Islet of Langerhans (tissue), 1 donor: Measurements from ENCODE around the gene NOB1.
"Not testable (repeated sequence)": the region's sequence is repeated elsewhere in the genome, so short reads cannot be mapped to it uniquely, and the experiment has no call there.

Experiments used
- FAIRE-seq: peaks from one replicate; lab custom pipeline; 2011; peaks lifted over from hg19 to GRCh38; lab: Jason Lieb, UNC

NOB1 gene

DNA sequence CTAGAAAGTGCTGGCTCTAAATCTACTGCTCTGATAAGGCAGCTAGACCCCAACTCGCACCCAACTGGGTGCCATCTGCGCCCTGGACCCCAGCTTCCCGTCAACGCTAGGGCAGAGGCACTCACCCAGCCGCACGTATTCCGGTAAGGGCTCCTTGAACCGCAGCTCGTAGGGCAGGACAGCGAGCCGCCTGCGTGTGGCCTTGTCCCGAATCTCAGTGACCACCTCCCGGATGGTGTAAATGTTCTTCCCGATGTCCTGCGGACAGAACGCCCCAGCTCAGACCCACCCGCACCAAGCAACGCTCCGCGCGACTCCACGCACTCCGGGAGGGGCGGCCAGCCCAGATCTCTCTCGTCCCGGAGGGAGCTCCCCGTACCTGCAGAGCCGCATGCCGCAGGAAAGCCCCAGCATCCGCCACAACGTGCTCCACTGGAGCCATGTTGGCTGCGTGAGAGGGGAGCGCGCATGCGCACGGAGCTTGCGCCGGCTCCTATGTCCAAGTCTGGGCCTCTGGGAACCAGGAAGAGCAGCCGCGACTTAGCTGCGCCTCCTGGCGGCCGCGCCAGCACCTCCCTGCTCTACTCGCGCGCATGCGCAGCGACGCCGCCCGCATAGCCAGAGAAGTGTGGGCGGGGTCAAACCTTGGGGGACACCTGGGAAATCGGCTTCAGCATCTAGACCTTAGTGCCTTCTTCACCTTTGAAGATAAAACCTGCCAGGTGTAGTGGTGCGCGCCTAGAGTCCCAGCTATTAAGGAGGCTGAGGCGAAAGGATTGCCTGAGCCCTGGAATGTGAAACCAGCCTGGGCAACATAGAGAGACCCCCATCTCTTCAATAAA is at the start of gene NOB1:
NOB1 (minus strand) TSS at position 458 of the 842 bp plus-strand sequence; CDS start at position 442, 16 bp downstream.
- FAIRE-seq: no peak

DNA sequence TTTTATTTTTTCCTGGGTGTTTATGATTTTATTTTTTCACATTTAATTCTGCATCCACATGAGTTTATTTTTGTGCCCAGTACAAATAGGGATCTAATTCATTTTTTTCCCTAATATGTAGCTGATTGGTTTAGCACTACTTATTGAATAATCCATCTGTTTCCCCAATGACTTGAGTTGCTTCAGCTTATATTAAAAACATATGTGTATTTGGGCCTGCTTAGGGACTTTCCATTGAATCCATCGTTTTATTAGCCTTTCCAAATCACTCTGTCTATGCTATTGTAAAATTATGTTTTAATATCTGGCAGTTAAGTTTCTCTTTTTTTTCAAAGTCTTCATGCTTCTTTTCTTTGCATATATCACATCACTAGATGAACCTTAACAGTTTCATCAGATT is 49.6 kb upstream of the NOB1 start:
- no peak for FAIRE-seq

DNA sequence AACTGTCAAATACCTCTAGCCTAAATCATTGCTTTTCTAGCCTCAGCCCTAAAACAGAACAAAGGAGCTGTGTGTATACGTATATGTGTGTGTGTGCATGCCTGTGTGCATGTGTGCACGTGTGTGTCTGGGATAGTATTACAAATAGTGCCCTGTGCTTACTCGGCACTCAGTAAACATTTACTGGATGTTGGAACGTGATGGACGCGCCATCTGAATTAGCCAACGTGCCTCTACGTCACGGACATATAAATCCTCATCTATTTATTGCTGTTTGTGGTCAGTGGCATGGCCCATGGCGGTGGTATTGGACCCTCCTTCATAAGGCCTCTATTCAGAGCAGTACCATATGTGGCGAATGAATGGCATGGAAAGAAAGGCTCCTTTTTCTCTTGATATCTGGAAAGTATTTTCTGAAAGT is 44.9 kb upstream of the NOB1 start:
- FAIRE-seq: no peak

DNA sequence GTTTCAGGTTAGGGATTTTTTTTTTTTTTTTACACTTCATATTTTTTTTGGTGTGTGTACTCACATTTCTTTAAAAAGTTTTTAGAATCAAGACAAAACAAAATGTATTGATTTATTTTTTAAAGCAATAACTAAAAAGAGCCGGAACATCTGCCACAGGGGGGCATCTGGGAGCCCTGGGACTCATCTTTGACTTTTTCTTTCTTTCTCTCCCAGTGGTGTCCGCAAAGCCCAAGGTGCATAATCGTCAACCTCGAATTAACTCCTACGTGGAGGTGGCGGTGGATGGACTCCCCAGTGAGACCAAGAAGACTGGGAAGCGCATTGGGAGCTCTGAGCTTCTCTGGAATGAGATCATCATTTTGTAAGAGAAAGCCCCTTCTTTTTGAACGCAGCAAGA is 43.7 kb upstream of the NOB1 start:
- FAIRE-seq: no peak

DNA sequence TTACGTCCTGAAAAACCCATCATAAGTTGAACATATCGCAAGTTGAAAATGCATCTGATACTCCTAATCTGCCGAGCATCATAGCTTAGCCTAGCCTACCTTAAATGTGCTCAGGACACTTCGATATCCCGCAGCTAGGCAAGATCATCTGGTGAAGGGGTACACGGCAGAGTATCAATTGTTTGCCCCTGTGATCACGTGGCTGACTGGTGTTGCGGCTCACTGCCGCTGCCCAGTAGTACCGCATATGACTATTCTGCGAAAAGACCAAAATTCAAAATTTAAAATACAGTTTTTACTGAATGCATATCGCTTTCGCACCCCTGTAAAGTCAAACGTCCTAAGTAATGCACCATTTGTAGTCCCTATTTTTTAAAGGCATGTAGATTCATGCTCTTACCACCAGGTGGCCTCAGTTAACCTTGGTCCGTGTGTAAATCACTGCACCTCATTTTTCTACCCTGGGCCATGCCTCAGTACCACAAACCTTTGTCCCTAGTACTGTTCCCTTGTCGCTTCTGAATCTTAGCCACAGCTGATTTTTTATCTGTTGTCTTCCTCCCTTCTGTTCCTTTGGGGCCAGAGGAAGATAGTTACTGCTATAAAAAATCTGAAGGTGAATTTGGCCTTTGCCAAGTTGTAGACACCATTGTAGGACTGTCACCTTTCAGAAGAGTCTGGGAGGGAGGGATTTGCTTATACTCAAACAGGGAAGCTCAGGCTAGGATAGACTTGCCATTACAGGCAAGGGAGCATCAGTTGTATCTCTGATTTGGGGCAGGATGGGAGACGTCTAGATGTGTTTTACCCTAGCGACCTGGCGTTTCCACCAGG is 41.8 kb upstream of the NOB1 start:
- peak; percentile 91 for FAIRE-seq

DNA sequence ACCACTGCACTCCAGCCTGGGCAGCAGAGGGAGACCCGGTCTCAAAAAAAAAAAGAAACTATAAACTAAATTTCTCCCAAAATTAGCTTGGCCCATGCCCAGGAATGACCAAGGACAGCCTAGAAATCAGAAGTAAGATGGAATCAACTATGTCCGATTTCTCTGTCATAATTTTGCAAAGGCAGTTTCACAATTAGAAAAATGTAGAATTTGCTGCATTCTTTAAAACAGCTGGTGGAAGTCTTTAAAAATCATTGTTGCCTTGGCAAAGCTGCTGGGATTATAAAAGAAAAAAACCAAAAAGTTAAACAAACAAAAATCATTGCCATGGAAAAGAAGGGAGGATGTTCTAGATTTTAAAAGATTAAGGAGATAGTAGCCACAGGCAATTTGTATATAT is 39.8 kb upstream of the NOB1 start:
- no peak for FAIRE-seq

DNA sequence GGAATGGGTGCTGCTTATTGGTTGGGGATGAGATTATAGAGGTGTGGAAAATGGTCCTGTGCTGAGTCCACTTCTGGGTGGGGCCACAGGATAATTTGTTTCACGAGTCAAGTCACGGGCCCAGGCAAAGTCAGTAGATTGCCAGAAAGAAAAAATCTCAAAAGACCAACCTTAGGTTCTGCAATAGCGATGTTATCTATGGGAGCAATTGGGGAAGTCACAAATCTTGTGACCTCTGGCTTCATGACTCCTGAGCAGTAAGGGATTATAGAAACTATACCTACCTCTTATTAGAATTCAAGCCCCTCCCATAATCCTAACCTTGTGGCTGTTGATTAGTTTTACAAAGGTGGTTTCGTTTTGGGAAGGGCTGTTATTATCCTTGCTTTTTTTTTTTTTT is 38.8 kb upstream of the NOB1 start:
- no peak for FAIRE-seq

DNA sequence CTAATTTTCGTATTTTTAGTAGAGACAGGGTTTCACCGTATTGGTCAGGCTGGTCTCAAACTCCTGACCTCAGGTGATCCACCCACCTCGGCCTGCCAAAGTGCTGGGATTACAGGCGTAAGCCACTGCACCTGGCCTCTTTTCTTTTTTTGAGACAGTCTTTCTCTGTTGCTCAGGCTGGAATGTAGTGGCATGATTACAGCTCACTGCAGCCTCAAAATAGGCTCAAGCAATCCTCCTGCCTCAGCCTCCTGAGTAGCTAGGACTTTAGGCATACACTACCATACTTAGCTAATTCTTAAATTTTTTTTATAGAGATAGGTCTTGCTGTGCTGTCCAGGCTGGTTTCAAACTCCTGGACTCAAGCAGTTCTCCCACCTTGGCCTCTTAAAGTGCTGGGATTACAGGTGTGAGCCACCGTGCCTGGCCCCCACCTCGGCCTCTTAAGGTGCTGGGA is 36.7 kb upstream of the NOB1 start:
- FAIRE-seq: not testable (repeated sequence)

DNA sequence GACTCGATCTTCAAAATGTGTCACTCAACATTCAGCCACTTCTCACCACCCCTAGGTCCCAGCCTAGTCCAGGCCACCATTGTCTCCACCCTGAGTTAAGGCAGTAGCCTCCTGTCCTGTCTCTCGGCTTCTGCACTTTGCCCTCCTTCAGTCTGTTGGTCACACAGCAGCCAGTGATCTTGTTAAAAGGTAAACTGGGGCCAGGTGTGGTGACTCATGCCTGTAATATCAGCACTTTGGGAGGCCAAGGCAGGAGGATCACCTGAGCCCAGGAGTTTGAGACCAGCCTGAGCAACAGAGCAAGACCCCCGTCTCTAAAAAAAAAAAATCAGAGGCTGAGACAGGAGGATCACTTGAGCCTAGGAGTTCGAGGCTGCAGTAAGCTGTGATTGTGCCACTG is 33.2 kb upstream of the NOB1 start:
- FAIRE-seq: no peak

DNA sequence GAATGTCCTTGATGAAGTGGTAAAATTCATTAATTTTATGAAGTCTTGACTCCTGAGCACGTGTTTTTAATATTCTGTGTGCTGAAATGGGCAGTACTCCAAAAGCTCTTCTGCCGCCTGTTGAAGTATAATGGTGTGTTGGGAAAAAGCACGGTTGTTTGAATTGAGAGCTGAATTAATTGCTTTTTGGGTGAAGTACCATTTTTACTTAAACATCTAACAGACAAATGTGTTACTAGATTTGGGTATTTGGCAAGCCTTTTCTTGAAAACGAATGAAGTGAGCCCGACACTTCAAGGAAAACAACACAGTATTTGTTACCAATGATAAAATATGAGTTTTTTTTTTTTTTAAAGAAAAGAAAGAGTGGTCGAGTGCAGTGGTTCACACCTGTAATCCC is 29.9 kb upstream of the NOB1 start:
- no peak for FAIRE-seq

DNA sequence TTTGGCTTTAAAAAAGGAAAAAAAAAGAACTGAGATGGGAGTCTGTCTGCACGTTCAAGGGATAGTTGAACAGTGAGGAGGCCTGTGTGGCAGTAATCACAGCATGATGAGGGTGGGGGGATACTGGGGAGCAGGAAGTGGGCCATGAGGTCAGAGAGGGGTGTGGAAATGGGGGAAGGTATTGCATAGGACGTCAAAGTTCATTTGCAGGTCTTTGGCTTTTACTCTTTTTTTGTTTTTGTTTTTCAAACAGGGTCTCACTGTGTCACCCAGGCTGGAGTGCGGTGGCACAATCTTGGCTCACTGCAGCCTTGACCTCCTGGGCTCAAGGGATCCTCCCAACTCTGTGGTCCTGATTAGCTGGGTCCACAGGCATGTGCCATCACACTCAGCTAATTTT is 26.4 kb upstream of the NOB1 start:
- no peak for FAIRE-seq

DNA sequence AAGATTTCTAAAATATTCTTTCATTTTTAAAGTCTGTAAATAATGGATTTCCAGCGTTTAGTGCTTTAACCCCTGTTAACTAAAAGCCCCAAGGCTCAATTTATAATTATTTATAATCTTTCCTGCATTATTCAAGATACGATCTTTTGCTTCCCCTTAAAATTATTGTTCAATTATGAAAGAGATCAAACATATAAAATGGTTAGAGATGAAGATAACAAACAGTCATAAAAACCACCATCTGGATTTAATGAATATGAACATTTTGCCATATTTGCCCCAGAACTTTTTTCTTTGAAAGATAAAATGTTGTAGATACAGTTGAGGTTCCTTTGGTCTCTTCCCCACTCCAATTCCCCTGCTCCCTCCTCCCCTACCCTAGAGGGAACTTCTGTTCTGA is 25.0 kb upstream of the NOB1 start:
- FAIRE-seq: no peak

DNA sequence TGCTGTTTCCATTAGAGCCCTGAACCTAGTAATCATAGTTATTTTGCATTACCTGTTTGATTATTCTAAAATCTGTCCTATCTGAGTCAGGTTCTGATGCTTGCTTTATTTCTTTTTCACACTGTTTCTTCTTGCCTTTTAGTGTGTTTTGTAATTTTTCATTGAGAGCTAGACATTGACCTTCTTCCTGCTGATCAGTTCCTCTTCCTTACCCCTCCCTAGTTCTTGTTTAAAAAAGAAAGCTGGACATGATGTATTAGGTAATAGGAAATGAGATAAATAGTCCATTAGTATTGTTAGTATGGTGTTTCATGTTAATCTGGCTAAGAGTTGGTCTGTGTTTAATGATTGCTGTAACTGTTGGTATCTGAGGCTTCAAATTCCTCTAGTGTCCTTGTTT is 20.8 kb upstream of the NOB1 start:
- no peak for FAIRE-seq

DNA sequence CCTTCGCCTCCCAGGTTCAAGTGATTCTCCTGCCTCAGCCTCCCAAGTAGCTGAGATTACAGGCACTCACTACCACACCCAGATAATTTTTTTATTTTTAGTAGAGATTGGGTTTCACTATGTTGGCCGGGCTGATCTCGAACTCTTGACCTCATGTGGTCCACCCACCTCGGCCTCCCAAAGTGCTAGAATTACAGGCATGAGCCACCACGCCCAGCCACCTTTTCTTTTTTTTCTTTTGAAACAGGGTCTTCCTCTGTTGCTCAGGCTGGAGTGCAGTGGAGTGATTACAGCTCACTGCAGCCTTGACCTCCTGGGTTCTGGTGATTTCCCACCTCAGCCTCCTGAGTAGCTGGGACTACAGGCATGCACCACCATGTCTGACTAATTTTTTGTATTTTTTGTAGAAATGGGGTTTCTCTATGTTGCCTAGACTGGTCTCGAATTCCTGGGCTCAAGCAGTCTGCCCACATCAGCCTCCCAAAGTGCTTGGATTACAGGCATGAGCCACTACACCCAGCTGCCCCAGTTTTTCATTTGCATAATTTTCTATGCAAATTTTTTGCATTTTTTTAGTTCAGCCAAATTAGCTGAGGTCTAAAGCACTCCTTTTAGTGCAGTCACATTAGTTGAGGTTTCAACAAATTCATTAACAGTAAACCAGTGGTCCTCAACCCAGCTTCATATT is 18.7 kb upstream of the NOB1 start:
- no peak for FAIRE-seq

DNA sequence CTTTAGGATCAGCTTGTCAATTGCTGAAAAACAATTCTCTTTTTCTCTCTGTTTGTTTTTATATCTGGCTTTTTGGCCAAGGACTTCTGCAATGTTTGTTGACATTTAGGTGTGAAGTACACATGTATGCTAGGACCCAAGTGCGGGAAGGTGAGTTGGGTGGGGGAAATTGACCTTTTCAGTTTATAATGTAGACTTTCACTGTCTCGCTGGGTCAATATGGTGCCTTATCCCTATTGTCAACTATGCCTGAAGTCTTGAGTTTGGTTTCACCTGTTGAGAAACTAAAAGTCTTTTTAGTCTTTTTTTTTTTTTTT is 16.9 kb upstream of the NOB1 start:
- no peak for FAIRE-seq

DNA sequence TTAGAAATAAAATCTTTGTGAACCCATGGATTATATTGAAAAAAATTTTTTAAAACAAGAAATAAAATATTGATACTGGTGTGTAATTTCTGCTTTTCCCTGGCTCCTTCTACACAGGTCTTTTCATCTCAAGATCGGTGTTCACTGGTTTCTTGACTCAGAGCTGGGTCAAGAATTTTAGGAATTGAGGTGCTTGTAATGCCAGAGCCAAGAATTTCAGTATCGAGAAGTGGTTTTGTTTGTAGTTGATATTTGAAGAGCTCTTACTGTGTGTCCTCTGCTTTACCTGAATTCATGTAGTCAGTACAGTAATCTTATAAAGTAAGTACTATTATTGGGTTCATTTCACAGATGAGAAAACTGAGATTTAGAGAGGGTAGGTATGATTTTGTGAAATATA is 14.7 kb upstream of the NOB1 start:
- FAIRE-seq: no peak

DNA sequence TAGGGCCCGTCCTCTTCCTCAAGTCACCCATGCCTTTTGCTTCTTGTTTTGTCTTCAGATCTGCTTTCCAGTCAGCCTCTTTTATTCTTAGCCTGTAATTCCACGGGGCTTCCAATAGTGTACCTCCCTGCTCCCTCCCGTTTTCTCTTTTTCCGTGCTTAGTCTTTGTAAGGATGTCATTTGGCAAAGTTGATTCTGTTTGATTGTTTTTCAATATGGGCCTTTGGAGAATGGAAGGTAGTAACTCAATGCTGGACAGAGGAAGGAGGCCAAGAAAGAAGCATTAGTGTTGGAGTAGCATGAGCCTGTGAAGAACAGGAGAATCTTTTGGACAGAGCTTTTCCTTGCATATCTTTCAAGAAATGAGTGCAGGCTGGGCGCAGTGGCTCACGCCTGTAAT is 13.9 kb upstream of the NOB1 start:
- no peak for FAIRE-seq

DNA sequence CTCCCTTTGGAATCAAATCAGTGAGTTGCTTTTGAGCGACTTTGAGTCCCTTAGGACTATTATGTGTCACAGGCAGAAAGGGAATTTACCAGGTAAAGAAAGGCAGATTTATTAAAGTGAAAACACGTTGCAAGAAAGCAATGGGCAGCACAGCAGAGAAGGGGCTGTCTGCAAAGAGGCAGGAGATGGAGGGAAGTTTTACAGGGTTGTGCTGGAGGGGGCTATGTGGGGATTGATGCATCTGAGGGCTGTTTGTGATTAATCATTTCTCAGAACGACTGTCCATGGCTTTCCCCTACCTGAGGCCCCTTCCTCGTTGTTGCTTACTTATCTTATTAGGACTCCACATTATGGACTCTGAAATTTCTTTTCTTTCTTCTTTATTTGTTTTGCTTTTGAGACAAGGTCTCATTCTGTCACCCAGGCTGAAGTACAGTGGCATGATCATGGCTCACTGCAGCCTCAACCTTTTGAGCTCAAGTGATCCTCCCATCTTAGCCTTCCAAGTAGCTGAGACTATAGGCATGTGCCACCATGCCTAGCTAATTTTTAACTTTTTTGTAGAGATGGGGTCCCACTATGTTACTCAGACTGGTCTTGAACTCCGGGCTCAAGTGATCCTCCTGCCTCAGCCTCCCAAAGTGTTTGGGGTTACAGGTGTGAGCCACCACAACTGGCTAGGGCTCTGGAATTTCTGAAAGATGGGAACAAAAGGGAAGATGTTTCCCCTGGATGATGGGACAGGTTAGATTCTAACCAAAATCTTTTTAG is 12.9 kb upstream of the NOB1 start:
- FAIRE-seq: no peak

DNA sequence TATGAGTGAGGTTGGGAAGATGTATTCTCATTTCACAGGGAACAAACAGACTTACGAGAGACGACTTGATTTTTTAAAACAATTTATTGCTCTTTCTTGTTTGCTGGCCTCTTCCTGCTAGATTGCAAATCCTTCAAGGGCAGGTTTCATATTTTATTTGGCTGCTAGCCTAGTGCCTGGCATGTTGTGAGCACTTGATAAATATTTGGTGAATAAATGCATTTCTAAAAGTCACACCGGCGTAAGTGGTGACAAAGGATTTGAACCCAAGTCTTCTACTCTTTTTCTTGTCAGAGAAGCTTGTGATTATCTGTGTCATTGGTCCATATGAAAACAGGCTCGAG is 8.8 kb upstream of the NOB1 start:
- no peak for FAIRE-seq

DNA sequence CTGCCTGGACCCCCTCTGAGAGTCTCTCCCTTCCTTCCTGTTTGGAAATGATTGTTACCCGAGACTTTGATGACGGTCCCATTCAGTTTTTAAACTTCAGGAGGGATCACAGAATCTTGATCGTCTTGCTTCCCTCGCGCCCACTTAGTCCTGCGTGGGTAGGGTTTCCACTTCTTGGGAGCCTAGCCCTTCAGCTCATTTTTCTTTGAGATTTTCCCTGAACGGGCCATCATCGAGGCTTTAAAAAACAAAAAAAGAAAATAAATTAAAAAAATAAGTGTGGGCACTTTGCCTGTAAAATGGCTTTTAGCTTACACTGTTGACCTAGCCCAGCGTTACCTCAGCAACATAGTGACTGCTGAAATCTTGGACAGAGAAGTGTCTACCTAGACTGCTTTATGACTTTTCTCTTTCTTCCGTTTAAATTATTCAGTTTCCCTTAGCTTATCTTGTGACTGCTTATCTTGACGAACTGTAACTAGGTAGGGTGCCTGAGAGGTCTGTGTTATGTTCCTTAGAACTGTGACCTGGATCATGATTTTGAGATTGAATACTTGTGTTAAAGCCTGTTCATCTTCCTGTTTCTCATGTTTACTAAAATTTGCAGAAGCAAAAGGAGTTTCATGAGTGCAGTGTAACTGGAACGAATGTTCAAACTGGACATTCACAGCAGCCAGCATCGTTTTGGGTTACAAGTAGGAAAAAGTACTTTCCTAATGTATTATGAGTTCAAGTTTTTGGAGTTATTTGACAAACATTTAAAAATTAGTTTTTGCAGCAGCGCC is 8.3 kb upstream of the NOB1 start:
- no peak for FAIRE-seq

DNA sequence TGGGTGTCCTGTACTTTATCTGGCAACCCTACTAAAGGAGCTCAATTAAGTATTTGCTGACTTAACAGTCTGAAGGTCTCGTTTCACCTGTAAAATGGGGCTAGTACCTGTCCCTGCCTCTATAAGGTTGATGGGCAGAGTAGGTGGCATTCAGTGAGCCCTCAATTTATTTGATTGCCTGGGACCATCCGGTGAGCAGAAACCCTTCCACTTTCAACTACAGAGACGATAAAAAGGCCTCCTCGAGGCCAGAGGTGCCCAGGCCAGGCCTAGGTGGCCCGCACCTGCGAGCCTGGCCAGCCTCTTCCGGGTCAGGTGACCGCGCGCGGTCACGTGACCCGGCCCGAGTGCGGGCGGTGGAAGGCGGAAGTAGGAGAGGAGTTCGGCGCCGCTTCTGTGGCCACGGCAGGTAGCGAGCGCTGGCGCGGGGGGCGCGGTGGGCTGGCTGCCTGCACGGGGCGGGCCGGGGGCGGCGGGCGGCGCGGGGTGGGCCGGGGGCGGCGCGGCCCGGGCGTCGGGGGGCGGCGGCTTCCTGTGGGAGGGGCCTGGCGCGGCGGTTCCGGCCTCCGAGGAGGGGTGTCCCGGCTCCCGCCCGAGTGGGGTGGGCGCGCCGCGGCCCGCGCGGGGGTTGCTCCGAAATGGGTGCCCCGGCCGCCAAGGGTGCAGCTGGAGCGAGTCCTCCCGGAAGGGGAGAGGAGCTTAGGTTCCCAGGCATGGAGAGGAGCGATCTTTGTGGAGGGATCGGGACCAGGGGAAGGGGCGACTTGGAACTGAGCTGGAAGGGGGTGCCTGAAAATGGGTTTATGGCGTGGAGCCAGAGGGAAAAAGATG is 7.5 kb upstream of the NOB1 start, which contains the start of gene WWP2:
WWP2 (plus strand) TSS at position 350 of the 831 bp plus-strand sequence. CDS start 24,679 bp downstream, outside the sequence.
- no peak for FAIRE-seq
